ENCODE measurements around the gene INSR.
"Not testable (repeated sequence)": the region's sequence is repeated elsewhere in the genome, so short reads cannot be mapped to it uniquely, and the experiment has no call there.

INSR gene

DNA sequence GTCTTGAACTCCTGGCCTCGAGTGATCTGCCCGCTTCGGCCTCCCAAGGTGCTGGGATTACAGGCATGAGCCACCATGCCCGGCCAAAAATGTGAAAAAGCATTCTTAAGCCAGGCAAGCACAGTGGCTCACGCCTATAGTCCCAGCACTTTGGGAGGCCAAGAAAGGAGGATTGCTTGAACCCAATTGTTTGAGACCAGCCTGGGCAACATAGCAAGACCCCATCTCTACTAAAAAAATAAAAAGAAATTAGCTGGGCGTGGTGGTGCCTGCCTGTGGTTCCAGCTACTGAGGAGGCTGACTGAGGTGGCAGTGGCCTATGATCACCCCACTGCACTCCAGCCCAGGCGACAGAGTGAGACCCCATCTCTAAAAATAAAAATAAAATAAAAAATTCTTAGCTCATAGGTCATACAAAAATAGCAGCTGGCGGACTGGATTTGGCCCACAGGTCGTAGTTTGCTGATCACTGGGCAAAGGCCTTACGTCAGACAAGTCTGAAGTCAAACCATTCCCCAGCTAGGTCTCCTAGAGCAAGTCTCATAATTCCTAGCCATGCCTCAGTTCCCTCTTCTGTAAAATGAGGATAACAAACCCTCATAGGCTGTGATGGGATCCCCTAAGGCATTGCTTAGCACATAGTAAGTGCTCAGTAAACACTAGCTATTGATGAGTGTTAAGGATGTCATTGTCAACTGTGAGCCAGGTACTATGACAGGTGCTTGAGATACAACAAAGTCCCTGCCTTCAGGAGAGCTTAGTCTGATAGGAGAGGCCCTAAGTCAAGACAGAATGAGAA lies 36.0 kb downstream of the INSR start:
- in situ Hi-C loops (cut with MboI; ENCODE audit: low sequenced_read_pairs): no loop called here

DNA sequence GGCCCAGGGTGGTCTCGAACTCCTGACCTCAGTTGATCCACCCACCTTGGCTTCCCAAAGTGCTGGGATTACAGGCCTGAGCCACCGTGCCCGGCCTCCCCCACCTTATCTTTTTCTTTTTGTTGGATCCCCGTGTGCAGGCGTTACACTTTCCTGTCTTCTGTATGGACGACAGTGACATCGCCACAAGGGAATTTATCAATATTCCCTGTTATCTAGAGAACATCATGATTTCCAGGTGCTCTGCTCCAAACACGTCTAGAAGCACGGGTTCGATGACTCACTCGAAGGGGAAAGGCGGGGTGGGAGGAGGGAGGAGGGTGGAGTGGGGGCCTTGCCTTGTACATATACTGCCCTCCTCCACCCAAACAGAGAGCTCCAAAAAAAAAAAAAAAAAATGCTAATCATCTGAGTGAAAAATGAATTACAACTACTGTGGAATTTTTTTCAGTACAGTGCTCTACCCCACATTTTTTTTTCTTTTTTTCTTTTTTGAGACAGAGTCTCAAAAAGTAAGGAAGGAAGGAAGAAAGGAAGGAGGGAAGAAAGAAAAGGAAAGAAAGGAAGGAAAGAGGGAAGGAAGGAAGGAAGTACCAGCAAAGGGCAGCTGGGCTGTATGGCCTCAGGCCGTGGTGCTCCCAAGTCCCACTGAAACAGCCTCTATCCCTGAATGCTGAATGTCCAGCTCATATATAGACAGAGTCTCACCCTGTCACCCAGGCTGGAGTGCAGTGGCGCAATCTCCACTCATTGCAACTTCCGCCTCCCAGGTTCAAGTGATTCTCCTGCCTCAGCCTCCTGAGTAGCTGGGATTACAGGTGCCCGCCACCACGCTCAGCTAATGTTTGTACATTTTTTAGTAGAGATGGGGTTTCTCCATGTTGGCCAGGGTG lies 36.8 kb downstream of the INSR start:
- in situ Hi-C loops (cut with MboI; ENCODE audit: low sequenced_read_pairs): no loop called here

DNA sequence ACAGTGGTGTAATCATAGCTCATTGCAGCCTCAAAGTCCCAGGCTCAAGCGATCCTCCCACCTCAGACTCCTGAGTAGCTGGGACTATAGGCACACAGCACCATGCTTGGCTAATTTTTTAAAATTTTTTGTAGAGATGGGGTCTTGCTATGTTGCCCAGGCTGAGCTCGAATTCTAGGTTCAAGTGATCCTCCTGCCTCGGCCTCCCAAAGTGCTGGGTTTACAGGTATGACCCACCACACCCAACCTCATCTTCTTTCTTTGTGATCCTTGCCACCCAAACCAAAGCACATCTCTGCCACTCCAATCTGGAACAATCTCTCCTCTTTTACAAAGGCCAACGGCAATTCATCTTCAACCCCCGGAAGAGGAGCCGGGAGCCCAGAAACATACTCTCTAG lies 38.6 kb downstream of the INSR start:
- in situ Hi-C loops (cut with MboI; ENCODE audit: low sequenced_read_pairs): no loop called here

GRCh38 chr19:7255119-7255518 lies 39.1 kb downstream of the INSR start:
- in situ Hi-C loops (cut with MboI; ENCODE audit: low sequenced_read_pairs): no loop called here

DNA sequence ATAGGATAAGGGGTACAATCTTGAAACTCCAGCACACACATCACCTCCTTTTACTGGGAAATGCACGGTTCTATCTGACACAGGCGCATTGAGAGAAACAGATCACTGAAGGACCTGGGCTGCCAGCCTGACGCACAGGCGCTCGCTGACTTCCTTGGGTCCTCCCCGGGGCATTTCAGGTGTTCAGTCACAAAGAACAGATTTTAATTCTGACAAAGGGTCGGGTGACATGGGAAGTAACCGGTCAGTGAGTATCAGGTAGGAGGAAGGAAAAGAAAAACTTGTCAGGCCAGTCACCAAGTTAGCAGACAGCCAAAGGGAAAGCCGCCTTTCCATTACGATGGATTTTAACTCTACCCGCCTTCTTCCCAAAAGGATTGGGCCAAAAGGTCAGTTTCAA lies 39.6 kb downstream of the INSR start:
- in situ Hi-C loops (cut with MboI; ENCODE audit: low sequenced_read_pairs): no loop called here

DNA sequence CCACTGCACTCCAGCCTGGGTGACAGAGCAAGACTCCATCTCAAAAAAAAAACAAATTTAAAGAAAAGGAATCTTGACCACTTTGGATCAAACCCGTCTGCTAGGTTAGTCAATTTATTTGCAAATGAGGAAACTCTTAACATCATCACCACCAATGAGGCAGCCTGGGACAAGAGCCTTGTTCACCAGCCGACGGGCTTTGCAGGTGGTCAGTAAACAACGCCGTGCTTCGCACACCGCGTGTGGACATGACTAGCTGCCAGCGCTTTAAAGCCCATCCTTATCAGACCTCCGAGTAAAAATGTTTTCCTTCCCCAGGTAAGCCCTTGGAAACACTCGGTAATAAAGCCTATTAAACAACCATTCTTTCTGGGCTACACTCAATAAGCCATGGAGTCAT lies 41.9 kb downstream of the INSR start:
- in situ Hi-C loops (cut with MboI; ENCODE audit: low sequenced_read_pairs): no loop called here

DNA sequence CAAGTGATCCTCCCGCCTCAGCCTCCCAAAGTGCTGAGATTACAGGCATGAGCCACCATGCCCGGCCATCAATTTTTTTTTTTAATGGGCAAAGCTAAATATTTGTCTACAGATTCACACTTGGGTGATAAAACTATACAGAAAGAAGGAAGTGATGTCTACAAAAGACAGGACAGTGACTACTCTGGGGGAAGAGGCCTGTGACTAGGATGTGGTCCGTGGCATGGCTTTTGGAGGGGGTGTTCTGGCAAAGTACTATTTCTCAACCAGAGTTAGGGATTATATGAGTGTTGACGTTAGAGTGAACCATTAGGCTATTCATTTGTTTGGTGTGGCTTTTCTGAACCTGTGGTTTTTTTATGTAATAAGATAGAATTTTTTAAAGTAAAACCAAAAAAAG lies 42.7 kb downstream of the INSR start:
- in situ Hi-C loops (cut with MboI; ENCODE audit: low sequenced_read_pairs): no loop called here

DNA sequence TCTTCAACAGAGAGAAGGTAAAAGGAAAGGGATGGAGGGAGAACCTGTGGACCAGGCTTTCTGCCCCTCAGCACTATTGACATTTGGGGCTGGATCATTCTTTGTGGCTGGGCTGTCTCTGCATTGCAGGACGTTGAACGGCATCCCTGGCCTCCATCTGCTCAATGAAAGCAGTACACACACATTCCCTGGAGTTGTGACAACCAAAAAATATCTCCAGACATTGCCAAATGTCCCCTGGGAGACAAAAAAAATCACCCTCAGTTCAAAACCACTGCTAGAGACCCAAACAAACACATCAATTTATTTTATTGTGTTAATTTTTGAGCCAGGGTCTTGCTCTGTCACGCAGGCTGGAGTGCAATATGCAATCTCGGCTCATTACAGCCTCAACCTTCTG lies 43.3 kb downstream of the INSR start:
- in situ Hi-C loops (cut with MboI; ENCODE audit: low sequenced_read_pairs): no loop called here

- in situ Hi-C loops (cut with MboI; ENCODE audit: low sequenced_read_pairs): no loop called here
Measured at GRCh38 chr19:7250057-7250596, 44.1 kb downstream of the INSR start.

GRCh38 chr19:7247155-7247554 lies 47.1 kb downstream of the INSR start:
- in situ Hi-C loops (cut with MboI; ENCODE audit: low sequenced_read_pairs): no loop called here

GRCh38 chr19:7246601-7247000 lies 47.6 kb downstream of the INSR start:
- in situ Hi-C loops (cut with MboI; ENCODE audit: low sequenced_read_pairs): no loop called here

GRCh38 chr19:7242601-7243258 lies 51.5 kb downstream of the INSR start:
- in situ Hi-C loops (cut with MboI; ENCODE audit: low sequenced_read_pairs): no loop called here

DNA sequence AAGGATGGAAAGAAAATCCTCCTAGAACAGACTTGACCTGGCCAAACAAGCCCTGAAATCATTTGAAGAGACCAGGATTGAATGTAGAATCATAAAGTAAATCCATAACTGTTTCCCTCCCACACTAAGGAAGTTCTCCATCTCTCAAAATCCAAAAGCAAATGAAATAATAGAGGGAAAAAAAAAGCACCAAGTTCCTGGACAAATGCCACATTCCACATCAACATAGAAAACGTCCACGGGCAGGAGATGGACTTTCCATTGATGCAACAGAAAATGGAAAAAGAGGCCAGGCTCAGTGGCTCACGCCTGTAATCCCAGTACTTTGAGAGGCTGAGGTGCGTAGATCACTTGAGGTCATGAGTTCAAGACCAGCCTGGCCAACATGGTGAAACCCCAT lies 56.2 kb downstream of the INSR start:
- in situ Hi-C loops (cut with MboI; ENCODE audit: low sequenced_read_pairs): no loop called here

DNA sequence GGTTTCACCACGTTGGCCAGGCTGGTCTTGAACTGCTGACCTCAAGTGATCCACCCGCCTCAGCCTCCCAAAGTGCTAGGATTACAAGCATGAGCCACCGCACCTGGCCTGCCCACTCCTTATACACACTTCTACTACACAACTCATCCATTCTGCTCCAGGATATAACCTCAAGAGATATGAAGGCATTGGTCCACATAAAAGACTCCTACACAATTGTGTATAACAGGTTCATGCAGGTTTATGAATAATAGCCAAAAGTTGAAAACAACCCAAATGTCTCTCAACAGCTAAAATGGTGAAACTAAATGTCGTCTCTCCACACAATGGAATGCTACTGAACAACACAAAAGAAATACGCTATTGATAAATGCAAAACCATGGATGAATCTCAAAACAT lies 58.1 kb downstream of the INSR start:
- in situ Hi-C loops (cut with MboI; ENCODE audit: low sequenced_read_pairs): no loop called here

GRCh38 chr19:7230826-7231225 lies 63.4 kb downstream of the INSR start:
- in situ Hi-C loops (cut with MboI; ENCODE audit: low sequenced_read_pairs): no loop called here

DNA sequence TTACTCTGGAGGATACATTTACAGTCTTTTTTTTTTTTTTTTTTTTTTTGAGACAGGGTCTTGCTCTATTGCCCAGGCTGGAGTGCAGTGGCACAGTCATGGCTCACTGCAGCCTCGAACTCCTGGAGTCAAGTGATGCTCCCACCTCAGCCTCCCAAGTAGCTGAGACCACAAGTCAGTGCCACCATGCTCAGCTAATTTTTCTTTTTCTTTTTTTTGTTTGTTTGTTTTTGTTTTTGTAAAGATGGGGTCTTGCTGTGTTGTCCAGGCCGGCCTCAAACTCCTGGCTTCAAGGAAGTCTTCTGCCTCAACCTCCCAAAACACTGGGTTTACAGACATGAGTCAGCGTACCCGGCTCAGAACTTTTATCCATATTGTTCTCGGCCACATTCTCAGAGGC lies 64.5 kb downstream of the INSR start:
- in situ Hi-C loops (cut with MboI; ENCODE audit: low sequenced_read_pairs): no loop called here

DNA sequence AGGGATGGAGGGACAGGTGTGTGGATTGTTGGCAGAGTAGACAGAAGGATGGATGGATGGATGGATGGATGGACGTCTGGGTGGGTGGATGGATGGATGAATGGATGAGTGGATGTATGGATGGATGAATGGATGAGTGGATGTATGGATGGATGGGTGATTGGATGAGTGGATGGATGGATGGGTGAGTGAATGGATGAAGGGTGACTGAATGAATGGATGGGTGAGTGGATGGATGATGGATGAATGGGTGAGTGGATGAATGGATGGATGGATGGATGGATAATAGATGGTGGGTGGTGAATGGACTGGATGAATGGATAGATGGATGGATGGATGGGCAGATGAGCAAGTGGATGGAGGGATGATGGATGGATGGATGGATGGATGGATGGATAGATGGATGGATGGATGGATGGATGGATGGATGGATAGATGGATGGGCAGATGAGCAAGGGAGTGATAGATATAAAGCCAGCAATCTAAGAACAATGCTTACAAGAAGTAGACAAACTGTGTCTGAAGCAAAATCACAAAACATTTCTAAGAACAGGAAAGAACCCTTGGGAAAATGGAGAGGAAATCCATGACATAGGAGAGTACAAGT lies 65.2 kb downstream of the INSR start:
- in situ Hi-C loops (cut with MboI; ENCODE audit: low sequenced_read_pairs): no loop called here

DNA sequence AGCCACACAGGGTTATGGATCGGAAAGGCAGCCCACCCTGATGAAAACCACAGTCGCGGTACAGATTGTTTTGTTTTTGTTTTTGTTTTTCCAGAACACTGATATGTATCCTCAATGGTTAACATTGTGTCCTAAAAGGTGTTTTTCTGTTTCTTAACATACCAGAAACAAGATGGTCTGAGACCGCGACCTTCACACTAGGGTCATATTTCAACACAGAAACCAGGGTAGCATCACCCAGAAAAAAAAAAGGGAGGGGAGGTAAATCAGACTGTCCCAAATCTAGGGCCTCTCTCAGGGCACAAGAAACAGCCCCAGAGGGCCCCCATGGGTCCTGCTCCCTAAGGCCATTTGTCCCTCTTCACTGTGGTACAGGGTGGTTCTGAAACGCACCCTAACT lies 66.5 kb downstream of the INSR start:
- in situ Hi-C loops (cut with MboI; ENCODE audit: low sequenced_read_pairs): no loop called here

- in situ Hi-C loops (cut with MboI; ENCODE audit: low sequenced_read_pairs): not testable (repeated sequence)
Measured at GRCh38 chr19:7227149-7227548, 67.1 kb downstream of the INSR start.

DNA sequence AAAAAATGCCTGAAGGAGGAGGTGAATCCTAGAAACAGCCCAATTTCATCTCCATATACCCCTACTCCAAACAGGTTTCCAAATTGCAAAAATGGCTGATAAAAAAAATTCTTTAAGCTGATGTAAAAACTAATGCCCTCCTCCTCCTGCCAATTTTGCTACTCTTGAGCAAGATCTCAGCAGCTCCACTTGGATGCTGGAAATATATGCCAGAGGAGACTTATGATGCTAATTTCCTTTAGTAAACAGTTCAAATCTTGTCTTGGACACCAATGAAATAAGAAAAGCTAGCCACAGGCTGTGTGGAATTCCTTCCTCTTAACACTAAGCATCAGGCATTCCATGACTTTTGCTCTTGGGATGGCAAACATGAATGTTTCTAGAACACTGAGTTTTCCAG lies 67.5 kb downstream of the INSR start:
- in situ Hi-C loops (cut with MboI; ENCODE audit: low sequenced_read_pairs): no loop called here

- in situ Hi-C loops (cut with MboI; ENCODE audit: low sequenced_read_pairs): no loop called here
Measured at GRCh38 chr19:7225741-7226140, 68.5 kb downstream of the INSR start.
